DND-41 (cell line): ENCODE data around the gene NRBP1.

Source experiments
- ATAC-seq: fragments of 200-7000 bp; cut with Tn5 transposase; 3 replicates; pipeline ENCODE4 v1.9.1; 2021; ENCODE audit warnings: low read depth; ENCODE audit not compliant: insufficient read depth
- DNase-seq: peaks from one replicate; pipeline ENCODE4 v3.0.0-alpha.2; 2020
- H2AFZ ChIP-seq: 2 replicates; pipeline ENCODE4 v1.6.0; 2012; ENCODE audit warnings: low read depth, low read length
- H3K27ac ChIP-seq: 2 replicates; pipeline ENCODE4 v1.5.1; 2012; ENCODE audit warnings: low read length, inconsistent platforms
- H3K27me3 ChIP-seq: fragments of 200-600 bp; sonication (generic); 2 replicates; pipeline ENCODE4 v1.6.0; 2012; ENCODE audit warnings: low read length, mild to moderate bottlenecking, inconsistent platforms; ENCODE audit not compliant: insufficient read depth, poor library complexity
- H3K36me3 ChIP-seq: 2 replicates; pipeline ENCODE4 v1.5.1; 2012; ENCODE audit warnings: low read length, inconsistent platforms; ENCODE audit not compliant: insufficient read depth
- H3K4me1 ChIP-seq: 2 replicates; pipeline ENCODE4 v1.5.1; 2012; ENCODE audit warnings: mild to moderate bottlenecking, low read length; ENCODE audit not compliant: insufficient read depth
- H3K4me2 ChIP-seq: 2 replicates; pipeline ENCODE4 v1.6.0; 2012; ENCODE audit warnings: mild to moderate bottlenecking, moderate library complexity, low read length, inconsistent platforms; ENCODE audit not compliant: insufficient read depth
- H3K4me3 ChIP-seq, 2 experiments: fragments of 200-600 bp in 1 of 2; shearing (Covaris generic) in 1 of 2; 2 replicates each; pipeline ENCODE4 v1.5.1; 2012 to 2016; ENCODE audit warnings: inconsistent platforms in 2 of 2, low read length in 2 of 2, mild to moderate bottlenecking in 2 of 2, low read depth in 1 of 2, moderate library complexity in 1 of 2
- H3K79me2 ChIP-seq: 2 replicates; pipeline ENCODE4 v1.6.0; 2012; ENCODE audit warnings: low read length, inconsistent platforms; ENCODE audit not compliant: insufficient read depth
- H3K9ac ChIP-seq: 2 replicates; pipeline ENCODE4 v1.6.0; 2012; ENCODE audit warnings: low read depth, mild to moderate bottlenecking, inconsistent platforms, low read length, moderate library complexity
- H3K9me3 ChIP-seq: 2 replicates; pipeline ENCODE4 v1.5.1; 2012; ENCODE audit warnings: low read length, moderate library complexity, mild to moderate bottlenecking, inconsistent platforms; ENCODE audit not compliant: insufficient read depth, severe bottlenecking
- H4K20me1 ChIP-seq: 2 replicates; pipeline ENCODE4 v1.6.0; 2012; ENCODE audit warnings: low read length; ENCODE audit not compliant: insufficient read depth
- EZH2 ChIP-seq: IDR thresholded peaks from 3 replicates; pipeline ENCODE4 v1.6.1; 2012; ENCODE audit warnings: borderline replicate concordance, low read depth, mild to moderate bottlenecking, moderate library complexity, low read length, inconsistent platforms; ENCODE audit not compliant: severe bottlenecking
- TF ChIP-seq, protein P1 (sequence below): IDR thresholded peaks from 2 replicates; pipeline ENCODE4 v1.5.1; 2012; ENCODE audit warnings: borderline replicate concordance, low read length, moderate library complexity, mild to moderate bottlenecking; ENCODE audit not compliant: poor library complexity, severe bottlenecking; ENCODE audit errors: extremely low read depth

Gene NRBP1

DNA sequence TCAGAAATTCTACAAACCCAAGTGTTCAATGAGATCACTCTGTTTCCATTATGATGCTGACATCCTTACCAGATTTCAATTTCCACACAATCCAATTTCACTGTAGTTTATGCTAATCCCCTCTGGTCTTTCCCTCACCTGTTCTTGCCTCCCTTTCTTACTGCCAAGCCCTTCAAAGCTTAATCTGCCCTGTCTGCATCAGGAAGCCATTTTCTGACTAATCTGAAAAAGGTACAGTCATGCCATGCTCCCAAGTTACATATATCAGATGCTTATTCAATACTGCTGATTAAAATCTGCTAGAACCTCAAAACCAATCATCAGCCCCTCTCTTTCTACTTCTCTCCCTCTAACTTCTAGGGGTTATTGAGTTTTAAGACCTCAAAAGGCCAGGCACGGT is 22.7 kb downstream of the NRBP1 start:
- Histone ChIP-seq H3K4me2 (no peak overlapping the region), H3K4me3 (no peak overlapping the region), H3K79me2 (no peaks in the 10 kb centered on the region), H2AFZ (no peak overlapping the region), H3K36me3 (no peaks in the 10 kb centered on the region), H4K20me1 (no peaks in the 10 kb centered on the region; the same call in 1 of the 2 replicates), H3K9ac (no peak overlapping the region), H3K4me1 (no peaks in the 10 kb centered on the region), H3K27me3 (peaks cover 5% of the 10 kb centered on the region), H3K9me3 (no peaks in the 10 kb centered on the region), H3K27ac (no peak overlapping the region)
- TF ChIP-seq, protein P1, sequence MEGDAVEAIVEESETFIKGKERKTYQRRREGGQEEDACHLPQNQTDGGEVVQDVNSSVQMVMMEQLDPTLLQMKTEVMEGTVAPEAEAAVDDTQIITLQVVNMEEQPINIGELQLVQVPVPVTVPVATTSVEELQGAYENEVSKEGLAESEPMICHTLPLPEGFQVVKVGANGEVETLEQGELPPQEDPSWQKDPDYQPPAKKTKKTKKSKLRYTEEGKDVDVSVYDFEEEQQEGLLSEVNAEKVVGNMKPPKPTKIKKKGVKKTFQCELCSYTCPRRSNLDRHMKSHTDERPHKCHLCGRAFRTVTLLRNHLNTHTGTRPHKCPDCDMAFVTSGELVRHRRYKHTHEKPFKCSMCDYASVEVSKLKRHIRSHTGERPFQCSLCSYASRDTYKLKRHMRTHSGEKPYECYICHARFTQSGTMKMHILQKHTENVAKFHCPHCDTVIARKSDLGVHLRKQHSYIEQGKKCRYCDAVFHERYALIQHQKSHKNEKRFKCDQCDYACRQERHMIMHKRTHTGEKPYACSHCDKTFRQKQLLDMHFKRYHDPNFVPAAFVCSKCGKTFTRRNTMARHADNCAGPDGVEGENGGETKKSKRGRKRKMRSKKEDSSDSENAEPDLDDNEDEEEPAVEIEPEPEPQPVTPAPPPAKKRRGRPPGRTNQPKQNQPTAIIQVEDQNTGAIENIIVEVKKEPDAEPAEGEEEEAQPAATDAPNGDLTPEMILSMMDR = no peak
- no peak for TF ChIP-seq EZH2
- DNase-seq (no peak), ATAC-seq (no peak)

- no peak for ATAC-seq
Measured at GRCh38 chr2:27453968-27454367, 25.5 kb downstream of the NRBP1 start.

GRCh38 chr2:27461118-27461517 is 32.7 kb downstream of the NRBP1 start:
- no peaks in the 10 kb centered on the region for H3K27me3 ChIP-seq
- H3K4me3 ChIP-seq = no peak overlapping the region
- H3K4me1 ChIP-seq = no peaks in the 10 kb centered on the region
- H3K79me2 ChIP-seq = no peaks in the 10 kb centered on the region
- no peaks in the 10 kb centered on the region for H3K36me3 ChIP-seq
- H3K27ac ChIP-seq = no peak overlapping the region
- H3K4me2 ChIP-seq = no peak overlapping the region
- no peak overlapping the region for H3K9ac ChIP-seq
- no peak for DNase-seq
- TF ChIP-seq, protein P1 = no peak
- no peak for TF ChIP-seq EZH2
- no peak overlapping the region for H2AFZ ChIP-seq
- no peaks in the 10 kb centered on the region for H3K9me3 ChIP-seq
- ATAC-seq = no peak
- H4K20me1 ChIP-seq = no peaks in the 10 kb centered on the region

More at GRCh38 chr2:27453968-27454367, 25.5 kb downstream of the NRBP1 start:
- Histone ChIP-seq H3K79me2 (no peaks in the 10 kb centered on the region), H3K4me3 (no peak overlapping the region), H2AFZ (no peak overlapping the region), H3K27me3 (peaks cover 4% of the 10 kb centered on the region), H4K20me1 (no peaks in the 10 kb centered on the region; the same call in 1 of the 2 replicates), H3K4me2 (no peak overlapping the region), H3K36me3 (no peaks in the 10 kb centered on the region), H3K9me3 (no peaks in the 10 kb centered on the region), H3K4me1 (no peaks in the 10 kb centered on the region), H3K9ac (no peak overlapping the region), H3K27ac (no peak overlapping the region)
- TF ChIP-seq EZH2 = no peak
- TF ChIP-seq, protein P1 = no peak
- DNase-seq = no peak

DNA sequence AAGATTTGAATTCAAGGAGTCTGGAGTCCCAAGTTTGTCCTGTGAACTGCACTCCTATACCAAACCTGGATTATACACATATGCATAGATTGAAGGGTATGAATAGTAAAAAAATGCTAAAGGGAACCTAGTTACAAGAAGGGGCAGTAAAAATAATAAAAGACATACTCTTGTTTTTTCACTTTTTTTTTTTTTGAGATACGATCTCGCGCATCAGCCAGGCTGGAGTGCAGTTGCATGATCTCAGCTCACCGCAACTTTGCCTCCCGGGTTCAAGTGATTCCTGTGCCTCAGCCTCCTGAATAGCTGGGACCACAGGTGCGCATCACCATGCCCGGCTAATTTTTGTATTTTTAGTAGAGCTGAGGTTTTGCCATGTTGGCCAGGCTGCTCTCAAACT is 36.0 kb downstream of the NRBP1 start:
- Histone ChIP-seq H3K4me1 (no peaks in the 10 kb centered on the region), H3K27me3 (no peaks in the 10 kb centered on the region), H3K27ac (no peak overlapping the region), H4K20me1 (no peaks in the 10 kb centered on the region), H3K79me2 (no peaks in the 10 kb centered on the region), H3K4me3 (no peak overlapping the region), H2AFZ (no peak overlapping the region), H3K9me3 (no peaks in the 10 kb centered on the region), H3K4me2 (no peak overlapping the region), H3K36me3 (no peaks in the 10 kb centered on the region), H3K9ac (no peak overlapping the region)
- TF ChIP-seq, protein P1 = no peak
- TF ChIP-seq EZH2 = no peak
- ATAC-seq (no peak), DNase-seq (no peak)
